Measurements from ENCODE around the gene USF3.

USF3 gene

DNA sequence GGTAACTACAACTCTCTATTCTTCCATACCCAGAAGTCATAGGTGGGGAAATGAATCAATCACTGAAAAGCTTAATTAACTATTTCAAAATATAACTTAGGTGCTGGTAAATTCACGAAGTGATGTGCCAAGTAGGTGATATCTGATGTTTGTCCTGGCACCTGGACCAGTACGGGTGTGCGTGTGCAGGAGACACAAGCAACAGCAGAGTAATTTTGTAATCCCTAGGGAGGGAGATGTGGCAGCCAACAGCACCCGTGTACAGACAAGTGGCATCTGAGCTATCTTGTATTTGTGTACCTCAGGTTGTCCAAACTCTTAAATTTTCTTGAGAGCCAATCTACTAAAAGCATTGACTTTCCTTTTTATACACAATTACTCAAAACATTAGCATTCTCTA is 22.8 kb downstream of the USF3 start:
- no peak overlapping the region for H3K9ac ChIP-seq (ENCODE audit: low read length)
- no peaks in the 10 kb centered on the region for H3F3A ChIP-seq (ENCODE audit: insufficient read depth, low read length)
- H3K4me3 ChIP-seq (ENCODE audit: low read depth, low read length, poor library complexity, severe bottlenecking), result no peak overlapping the region
- no peak overlapping the region for H3K4me2 ChIP-seq (ENCODE audit: low read length)
- H3K79me2 ChIP-seq (ENCODE audit: insufficient read depth, low read length), result no peaks in the 10 kb centered on the region
- H3K9me3 ChIP-seq (ENCODE audit: low read length), result no peaks in the 10 kb centered on the region
- H3K36me3 ChIP-seq (ENCODE audit: insufficient read depth, low read length), result peaks cover 3% of the 10 kb centered on the region; the same call in 1 of the 2 replicates
- no peaks in the 10 kb centered on the region for H4K20me1 ChIP-seq (ENCODE audit: insufficient read depth, low read length)
- H3K27ac ChIP-seq (ENCODE audit: low read depth, low read length, poor library complexity, severe bottlenecking), result no peak overlapping the region
- no peaks in the 10 kb centered on the region for H3K27me3 ChIP-seq (ENCODE audit: insufficient read depth, low read length)
- H3K4me1 ChIP-seq (ENCODE audit: insufficient read depth, low read length, severe bottlenecking), result peaks cover 10% of the 10 kb centered on the region
- no peak overlapping the region for H2AFZ ChIP-seq (ENCODE audit: low read length)
- H3K9me2 ChIP-seq (ENCODE audit: low read depth, low read length), result no peaks in the 10 kb centered on the region
- TF ChIP-seq, protein P1, sequence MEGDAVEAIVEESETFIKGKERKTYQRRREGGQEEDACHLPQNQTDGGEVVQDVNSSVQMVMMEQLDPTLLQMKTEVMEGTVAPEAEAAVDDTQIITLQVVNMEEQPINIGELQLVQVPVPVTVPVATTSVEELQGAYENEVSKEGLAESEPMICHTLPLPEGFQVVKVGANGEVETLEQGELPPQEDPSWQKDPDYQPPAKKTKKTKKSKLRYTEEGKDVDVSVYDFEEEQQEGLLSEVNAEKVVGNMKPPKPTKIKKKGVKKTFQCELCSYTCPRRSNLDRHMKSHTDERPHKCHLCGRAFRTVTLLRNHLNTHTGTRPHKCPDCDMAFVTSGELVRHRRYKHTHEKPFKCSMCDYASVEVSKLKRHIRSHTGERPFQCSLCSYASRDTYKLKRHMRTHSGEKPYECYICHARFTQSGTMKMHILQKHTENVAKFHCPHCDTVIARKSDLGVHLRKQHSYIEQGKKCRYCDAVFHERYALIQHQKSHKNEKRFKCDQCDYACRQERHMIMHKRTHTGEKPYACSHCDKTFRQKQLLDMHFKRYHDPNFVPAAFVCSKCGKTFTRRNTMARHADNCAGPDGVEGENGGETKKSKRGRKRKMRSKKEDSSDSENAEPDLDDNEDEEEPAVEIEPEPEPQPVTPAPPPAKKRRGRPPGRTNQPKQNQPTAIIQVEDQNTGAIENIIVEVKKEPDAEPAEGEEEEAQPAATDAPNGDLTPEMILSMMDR (IDR thresholded peaks at IDR 0.05; ENCODE audit: low read length), result no peak
- TF ChIP-seq EZH2 (IDR thresholded peaks at IDR 0.05; ENCODE audit: borderline replicate concordance, low read length), result no peak

DNA sequence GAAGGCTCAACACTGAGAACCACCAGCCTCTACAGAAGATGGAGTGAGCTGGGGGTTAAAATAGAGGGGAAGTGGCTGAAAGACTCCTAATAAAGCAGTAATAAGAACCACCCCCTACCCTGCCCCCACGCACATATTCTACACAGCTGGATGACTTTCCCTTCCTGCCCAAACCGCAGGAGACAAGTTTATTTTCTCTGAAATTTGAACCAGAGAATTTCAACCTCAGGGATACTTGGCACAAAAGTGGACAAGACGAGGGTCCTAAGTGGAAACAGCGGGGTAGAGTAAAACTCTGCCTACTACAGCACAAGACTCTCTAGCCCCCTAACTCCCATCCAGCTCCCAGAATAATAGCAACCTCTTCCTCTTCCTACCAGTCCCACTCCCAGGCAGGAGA is 28.4 kb downstream of the USF3 start:
- H3K4me3 ChIP-seq (ENCODE audit: low read depth, low read length, poor library complexity, severe bottlenecking), result no peak overlapping the region

DNA sequence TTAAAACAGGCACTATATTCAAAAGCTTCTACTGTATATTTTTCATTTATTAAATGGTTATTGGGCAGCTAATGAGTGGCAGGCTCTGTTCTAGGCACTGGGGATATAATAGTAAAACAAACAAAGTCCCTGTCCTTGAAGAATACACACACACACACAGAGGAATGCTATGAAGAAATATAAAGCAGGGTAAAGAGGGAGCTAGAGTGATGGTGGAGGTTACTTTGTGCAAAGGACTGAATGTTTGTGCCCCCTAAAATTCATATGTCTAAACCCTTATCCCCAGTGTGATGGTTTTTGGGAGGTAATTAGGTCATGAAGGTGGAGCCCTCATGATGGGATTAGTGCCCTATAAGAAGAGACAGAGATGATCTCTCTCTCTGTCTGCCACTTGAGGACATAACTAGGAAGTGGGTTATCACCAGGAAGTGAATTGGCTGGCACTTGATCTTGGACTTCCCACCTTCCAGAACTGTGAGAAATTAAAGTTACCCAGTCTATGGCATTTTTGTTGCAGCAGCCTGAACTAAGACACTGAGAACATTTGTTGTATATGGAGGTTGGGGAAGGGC is 31.8 kb downstream of the USF3 start:
- H3K79me2 ChIP-seq (ENCODE audit: insufficient read depth, low read length), result no peaks in the 10 kb centered on the region
- no peaks in the 10 kb centered on the region for H3K9me3 ChIP-seq (ENCODE audit: low read length)
- H3K4me3 ChIP-seq (ENCODE audit: low read depth, low read length, poor library complexity, severe bottlenecking), result no peak overlapping the region
- no peaks in the 10 kb centered on the region for H3K9me2 ChIP-seq (ENCODE audit: low read depth, low read length)
- peaks cover 38% of the 10 kb centered on the region for H3K4me1 ChIP-seq (ENCODE audit: insufficient read depth, low read length, severe bottlenecking)
- H3K4me2 ChIP-seq (ENCODE audit: low read length), result no peak overlapping the region
- no peak for TF ChIP-seq EZH2 (IDR thresholded peaks at IDR 0.05; ENCODE audit: borderline replicate concordance, low read length)
- TF ChIP-seq, protein P1 (IDR thresholded peaks at IDR 0.05; ENCODE audit: low read length), result no peak
- H3K27ac ChIP-seq (ENCODE audit: low read depth, low read length, poor library complexity, severe bottlenecking), result no peak overlapping the region
- 0 out of 2 replicates have a peak, but pooled peaks cover 6% of the 10 kb centered on the region for H3K36me3 ChIP-seq (ENCODE audit: insufficient read depth, low read length)
- no peak overlapping the region for H2AFZ ChIP-seq (ENCODE audit: low read length)
- no peaks in the 10 kb centered on the region for H4K20me1 ChIP-seq (ENCODE audit: insufficient read depth, low read length)
- no peaks in the 10 kb centered on the region for H3K27me3 ChIP-seq (ENCODE audit: insufficient read depth, low read length)
- no peak overlapping the region for H3K9ac ChIP-seq (ENCODE audit: low read length)
- no peaks in the 10 kb centered on the region for H3F3A ChIP-seq (ENCODE audit: insufficient read depth, low read length)

More for the DNA sequence above, 28.4 kb downstream of the USF3 start:
- Histone ChIP-seq H3K27me3 (ENCODE audit: insufficient read depth, low read length) (no peaks in the 10 kb centered on the region), H2AFZ (ENCODE audit: low read length) (no peak overlapping the region), H3K36me3 (ENCODE audit: insufficient read depth, low read length) (no peaks in the 10 kb centered on the region), H3F3A (ENCODE audit: insufficient read depth, low read length) (no peaks in the 10 kb centered on the region), H3K9me3 (ENCODE audit: low read length) (no peaks in the 10 kb centered on the region), H3K4me1 (ENCODE audit: insufficient read depth, low read length, severe bottlenecking) (peaks cover 18% of the 10 kb centered on the region), H4K20me1 (ENCODE audit: insufficient read depth, low read length) (no peaks in the 10 kb centered on the region), H3K27ac (ENCODE audit: low read depth, low read length, poor library complexity, severe bottlenecking) (no peak overlapping the region), H3K4me2 (ENCODE audit: low read length) (no peak overlapping the region), H3K9me2 (ENCODE audit: low read depth, low read length) (no peaks in the 10 kb centered on the region), H3K79me2 (ENCODE audit: insufficient read depth, low read length) (no peaks in the 10 kb centered on the region), H3K9ac (ENCODE audit: low read length) (no peak overlapping the region)
- no peak for TF ChIP-seq EZH2 (IDR thresholded peaks at IDR 0.05; ENCODE audit: borderline replicate concordance, low read length)
- TF ChIP-seq, protein P1 (IDR thresholded peaks at IDR 0.05; ENCODE audit: low read length), result no peak

Measured in OCI-LY1 (cell line).